Epidermal melanocyte (primary cell): ENCODE data around the gene TTC27.
A peak's percentile ranks its signal among the peaks of the same experiment; 100 is the strongest.
"Not testable (repeated sequence)": the region's sequence is repeated elsewhere in the genome, so short reads cannot be mapped to it uniquely, and the experiment has no call there.

Experiments used
- DNase-seq: peaks from one replicate; pipeline ENCODE4 v3.0.0; 2011; ENCODE audit warnings: low spot score; ENCODE audit not compliant: insufficient read length

The TTC27 gene

DNA sequence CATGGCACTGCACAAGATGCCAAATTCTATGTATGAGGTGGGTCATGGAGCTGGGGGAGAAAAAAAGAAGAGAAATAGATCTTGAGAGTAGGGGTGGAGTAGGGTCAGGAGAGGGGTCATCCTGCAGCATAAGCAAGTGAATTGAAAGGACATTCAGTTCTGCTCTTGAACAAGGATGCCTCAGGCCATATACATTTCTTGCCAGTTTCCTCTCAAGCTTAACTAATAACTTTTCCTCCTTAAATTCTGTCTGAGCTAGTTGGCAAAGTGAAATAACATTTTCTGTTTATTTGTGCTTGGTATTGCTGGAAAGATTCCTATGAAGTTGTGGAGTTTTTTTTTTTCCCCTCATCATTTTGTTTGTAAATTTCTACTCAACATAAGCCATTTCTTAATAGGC lies 219.9 kb downstream of the TTC27 start:
- DNase-seq, result peak; percentile 43

DNA sequence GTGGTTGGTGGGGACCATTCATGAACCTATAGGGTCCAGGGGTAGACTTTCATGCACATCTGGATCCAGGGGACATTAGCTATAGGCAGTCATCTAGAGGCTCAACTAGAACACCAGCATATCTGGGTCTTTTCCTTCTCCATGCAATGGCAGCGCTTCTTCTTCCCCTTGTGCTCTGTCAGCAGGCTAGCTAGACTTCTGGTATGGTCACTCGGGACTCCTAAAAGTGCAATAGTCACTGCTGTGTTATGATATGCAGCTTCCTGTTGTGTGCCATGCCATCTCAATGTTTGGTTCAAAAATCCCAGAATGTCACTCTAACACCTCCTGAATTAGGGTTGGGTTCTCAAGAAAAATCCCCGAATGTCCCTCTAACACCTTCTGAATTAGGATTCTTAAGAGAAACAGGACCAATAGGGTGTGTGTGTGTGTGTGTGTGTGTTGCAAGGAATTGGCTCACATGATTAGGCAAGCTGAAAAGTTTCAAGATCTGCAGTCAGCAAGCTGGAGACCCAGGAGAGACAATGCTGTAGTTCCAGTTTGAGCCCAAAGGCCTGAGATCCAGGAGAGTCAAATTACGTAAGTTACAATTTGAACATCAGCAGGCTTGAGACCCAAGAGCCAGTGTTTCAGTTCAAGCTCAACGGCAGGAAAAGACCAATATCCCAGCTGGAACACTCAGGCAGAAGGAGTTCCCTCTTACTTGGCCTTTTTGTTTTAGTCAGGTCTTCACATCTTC lies 221.8 kb downstream of the TTC27 start:
- DNase-seq, result no peak

DNA sequence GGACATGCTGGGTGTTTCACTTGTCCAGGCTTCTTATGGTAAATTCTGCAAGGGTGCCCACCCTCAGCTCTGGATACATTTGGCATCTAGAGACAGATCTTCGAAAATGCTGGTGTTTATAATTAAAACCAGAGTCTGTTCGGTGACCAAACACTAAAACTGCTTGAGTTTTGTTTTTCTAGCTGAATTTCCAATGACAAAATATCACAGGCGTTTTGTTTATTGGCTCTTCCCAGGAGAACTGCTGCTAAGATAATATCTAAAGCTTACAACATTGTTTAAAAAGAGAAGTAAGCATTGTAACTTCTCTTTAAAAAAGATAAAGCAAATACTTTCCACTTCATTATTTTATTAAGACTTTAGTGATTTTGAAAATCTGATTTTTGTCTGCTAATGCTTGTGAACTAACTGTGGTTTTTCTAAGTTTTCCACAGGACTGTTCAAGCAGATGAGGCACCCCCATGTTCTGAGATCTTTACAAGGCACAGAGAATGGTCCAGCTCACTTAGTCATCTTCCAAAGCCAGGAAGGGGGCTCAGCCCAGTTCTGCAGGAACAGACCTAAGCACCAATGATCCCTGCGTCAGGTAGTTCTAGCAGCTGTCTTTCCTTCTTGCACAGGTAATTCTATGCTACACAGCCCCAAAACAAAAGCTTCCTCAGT lies 224.1 kb downstream of the TTC27 start:
- DNase-seq, result no peak

DNA sequence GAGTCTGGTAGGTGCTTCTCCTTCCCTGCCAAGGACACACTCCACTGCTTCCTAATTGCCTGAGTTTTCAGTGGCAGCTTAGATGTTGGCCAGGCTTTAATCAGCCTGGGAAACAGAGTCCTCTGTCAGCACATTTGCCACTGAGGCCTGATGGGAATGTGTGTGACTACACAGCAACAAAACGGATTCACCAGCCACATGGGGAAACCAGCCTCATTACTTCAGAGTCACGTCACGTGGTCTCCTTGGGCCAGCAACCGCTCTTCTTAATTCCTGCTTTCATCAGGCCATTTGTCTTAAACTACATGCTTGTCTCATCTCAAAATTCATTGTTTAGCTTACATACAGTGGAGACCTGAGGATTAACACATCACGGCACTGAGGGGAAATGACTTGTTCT lies 225.0 kb downstream of the TTC27 start:
- no peak for DNase-seq

- DNase-seq, result no peak
Observed at GRCh38 chr2:32856891-32857290, 229.0 kb downstream of the TTC27 start.

DNA sequence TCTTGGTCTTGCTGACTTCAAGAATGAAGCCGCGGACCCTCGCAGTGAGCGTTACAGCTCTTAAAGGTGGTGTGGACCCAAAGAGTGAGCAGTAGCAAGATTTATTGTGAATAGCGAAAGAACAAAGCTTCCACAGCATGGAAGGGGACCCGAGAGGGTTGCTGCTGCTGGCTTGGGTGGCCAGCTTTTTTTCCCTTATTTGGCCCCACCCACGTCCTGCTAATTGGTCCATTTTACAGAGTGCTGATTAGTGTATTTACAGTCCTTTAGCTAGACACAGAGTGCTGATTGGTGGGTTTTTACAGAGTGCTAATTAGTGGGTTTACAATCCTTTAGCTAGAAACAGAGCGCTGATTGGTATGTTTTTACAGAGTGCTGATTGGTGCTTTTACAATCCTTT lies 230.9 kb downstream of the TTC27 start:
- no peak for DNase-seq

DNA sequence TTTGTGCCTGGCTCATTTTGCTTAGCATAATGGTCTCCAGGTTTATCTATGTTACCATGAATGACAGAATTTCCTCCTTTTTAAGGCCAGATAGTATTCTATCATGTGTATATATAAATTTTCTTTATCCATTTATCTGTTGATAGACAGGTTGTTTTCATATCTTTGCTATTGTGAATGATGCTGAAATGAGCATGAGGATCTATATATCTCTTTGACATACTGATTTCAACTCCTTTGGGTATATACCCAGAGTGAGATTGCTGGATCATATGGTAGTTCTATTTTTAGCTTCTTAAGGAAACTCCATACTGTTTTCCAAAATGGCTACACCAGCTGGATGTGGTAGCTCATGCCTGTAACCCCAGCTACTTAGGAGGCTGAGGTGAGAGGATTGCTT lies 232.5 kb downstream of the TTC27 start:
- DNase-seq, result no peak

DNA sequence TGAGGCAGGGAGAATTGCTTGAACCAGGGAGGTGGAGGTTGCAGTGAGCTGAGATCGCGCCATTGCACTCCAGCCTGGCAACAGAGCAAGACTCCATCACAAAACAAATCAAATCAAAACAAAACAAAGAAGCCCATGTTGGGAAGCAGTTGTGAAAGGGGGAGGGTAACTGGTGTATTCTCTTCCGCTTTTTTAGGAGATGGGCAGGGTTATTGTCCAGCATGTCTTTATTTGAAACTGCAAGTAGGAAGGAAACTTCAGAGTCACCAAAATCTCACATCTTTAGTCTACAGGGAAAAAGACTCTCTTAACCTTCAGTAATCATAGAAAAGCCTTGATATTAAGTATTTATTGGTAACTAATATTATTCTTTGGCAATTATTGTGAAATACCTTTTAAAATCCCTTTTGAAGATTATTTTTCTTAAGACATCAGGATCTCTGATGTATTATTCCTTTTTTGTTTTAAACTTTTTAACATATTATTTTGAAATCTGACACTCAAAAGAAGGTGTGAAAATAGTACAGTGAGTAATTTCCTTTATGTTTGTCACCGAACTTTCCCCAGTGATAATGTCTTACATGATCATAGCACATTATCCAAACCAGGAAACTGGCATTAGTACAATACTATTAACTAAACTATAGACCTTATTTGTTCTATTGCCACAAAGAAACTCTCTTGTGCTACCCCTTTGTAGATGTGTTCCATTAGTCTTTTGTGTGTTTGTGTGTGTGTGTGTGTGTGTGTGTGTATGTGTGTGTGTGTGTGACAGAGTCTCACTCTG lies 234.6 kb downstream of the TTC27 start:
- no peak for DNase-seq

GRCh38 chr2:32863326-32863725 lies 235.5 kb downstream of the TTC27 start:
- no peak for DNase-seq

DNA sequence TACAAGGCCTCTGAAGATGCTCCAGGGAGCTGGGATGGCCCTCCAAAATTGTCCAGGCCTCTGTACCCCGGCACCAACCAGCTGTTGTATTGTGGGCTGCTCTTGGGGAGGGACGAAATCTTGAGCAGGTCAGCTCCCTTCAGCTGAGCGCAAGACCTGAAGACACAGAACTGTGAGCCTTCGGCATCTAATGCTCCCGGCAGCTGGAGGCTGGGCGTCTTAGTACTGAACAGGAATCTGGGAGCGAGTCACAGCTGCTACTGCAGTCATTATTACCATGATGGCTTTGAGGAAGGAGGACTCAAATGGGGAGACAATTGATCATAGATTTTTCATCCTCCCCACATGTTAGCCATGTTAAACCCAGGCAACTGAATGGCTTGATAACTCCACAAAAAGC lies 236.0 kb downstream of the TTC27 start:
- DNase-seq, result no peak

DNA sequence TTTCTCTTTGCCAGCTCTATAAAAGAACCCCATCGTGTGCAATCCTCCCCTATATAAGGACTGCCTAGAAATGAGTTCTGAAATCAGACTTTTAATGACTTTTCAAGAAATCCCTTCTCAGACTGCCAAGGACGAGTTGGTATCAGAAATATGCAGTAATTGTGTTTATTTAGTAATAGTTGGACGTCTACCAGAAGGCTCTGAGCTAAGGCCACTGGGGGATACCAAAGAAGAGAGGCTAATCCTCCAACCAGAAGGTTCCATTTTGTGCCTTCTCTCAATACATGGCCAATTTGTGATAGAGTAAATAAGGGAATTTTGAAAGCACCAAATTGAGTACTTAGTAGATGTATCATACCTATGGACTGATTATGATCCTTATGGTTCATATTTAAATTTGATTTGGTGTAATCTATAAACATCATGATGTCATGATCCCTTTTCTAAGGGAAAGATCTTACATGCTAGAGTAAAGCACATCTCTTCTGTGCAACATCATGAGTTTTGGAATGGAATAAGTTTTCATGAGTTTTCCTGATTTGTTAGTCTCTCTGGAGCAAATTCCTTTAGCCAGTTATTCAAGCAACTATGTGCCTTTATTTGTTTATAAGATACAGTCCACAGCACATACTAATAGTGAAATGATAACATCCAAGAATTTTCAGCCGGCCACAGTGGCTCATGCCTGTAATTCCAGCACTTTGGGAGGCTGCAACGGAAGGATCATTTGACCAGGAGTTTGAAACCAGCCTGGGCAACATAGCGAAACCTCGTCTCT lies 236.7 kb downstream of the TTC27 start:
- peak; percentile 22 for DNase-seq

- DNase-seq, result no peak
Observed at GRCh38 chr2:32865399-32866068, 237.7 kb downstream of the TTC27 start.

DNA sequence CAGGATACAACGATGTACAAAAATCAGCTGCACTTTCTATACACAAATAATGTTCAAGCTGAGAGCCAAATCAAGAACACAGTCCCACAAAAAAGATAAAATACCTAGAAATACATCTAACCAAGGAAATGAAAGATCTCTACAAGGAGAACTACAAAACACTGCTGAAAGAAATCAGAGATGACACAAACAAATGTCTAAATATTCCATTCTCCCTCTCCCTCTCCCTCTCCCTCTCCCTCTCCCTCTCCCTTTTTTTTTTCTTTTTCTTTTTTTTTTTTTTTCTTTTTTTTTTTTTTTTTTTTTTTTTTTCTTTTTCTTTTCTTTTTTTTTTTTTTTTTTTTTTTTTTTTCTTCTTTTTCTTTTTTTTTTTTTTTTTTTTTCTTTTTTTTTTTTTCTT lies 238.6 kb downstream of the TTC27 start:
- not testable (repeated sequence) for DNase-seq
